Activated CD8-positive, alpha-beta memory T cell treated with anti-CD3 and anti-CD28 coated beads, Interleukin-2, amount 50 U/mL, for 4 hours (primary cell): ENCODE results near the gene MYOG.

Experiments
- DNase-seq: peaks from one replicate; pipeline ENCODE4 v3.0.0-alpha.2; 2020

Gene MYOG

GRCh38 chr1:203090421-203091198, 4.8 kb upstream of the MYOG start:
- no peak for DNase-seq

- no peak for DNase-seq
Measured at GRCh38 chr1:203089651-203090045, 3.8 kb upstream of the MYOG start.

GRCh38 chr1:203089001-203089650, 3.3 kb upstream of the MYOG start:
- DNase-seq: no peak

GRCh38 chr1:203088441-203088840, 2.6 kb upstream of the MYOG start:
- DNase-seq: no peak

- DNase-seq: no peak
Measured at GRCh38 chr1:203086992-203087763, 1.4 kb upstream of the MYOG start.

GRCh38 chr1:203084588-203085527, 954 bp downstream of the MYOG start:
- DNase-seq: no peak

GRCh38 chr1:203083463-203083921, 2.3 kb downstream of the MYOG start:
- DNase-seq: no peak

GRCh38 chr1:203082571-203083462, 3.0 kb downstream of the MYOG start:
- no peak for DNase-seq

GRCh38 chr1:203082231-203082505, 3.6 kb downstream of the MYOG start:
- DNase-seq: no peak

GRCh38 chr1:203081465-203082230, 4.2 kb downstream of the MYOG start:
- DNase-seq: no peak

- no peak for DNase-seq
Measured at GRCh38 chr1:203080456-203080855, 5.4 kb downstream of the MYOG start.

- no peak for DNase-seq
Measured at GRCh38 chr1:203078478-203078877, 7.3 kb downstream of the MYOG start.

GRCh38 chr1:203077956-203078355, 7.9 kb downstream of the MYOG start:
- DNase-seq: no peak

GRCh38 chr1:203077367-203077766, 8.4 kb downstream of the MYOG start:
- DNase-seq: no peak

GRCh38 chr1:203076031-203076511, 9.7 kb downstream of the MYOG start:
- no peak for DNase-seq

GRCh38 chr1:203075236-203076030, 10.4 kb downstream of the MYOG start:
- DNase-seq: no peak

- no peak for DNase-seq
Measured at GRCh38 chr1:203074610-203075009, 11.2 kb downstream of the MYOG start.

GRCh38 chr1:203073469-203073868, 12.3 kb downstream of the MYOG start:
- no peak for DNase-seq

- DNase-seq: no peak
Measured at GRCh38 chr1:203072911-203073310, 12.9 kb downstream of the MYOG start.
